Upper lobe of left lung (tissue), 4 donors: ENCODE results near the gene HOXA6.
A peak's percentile ranks its signal among the peaks of the same experiment; 100 is the strongest.

Source experiments
- POLR2AphosphoS5 ChIP-seq, 2 donors: sonication (generic); formaldehyde crosslinking; IDR thresholded peaks; one replicate each; pipeline ENCODE4 v1.5.1; 2017; ENCODE audit warnings: antibody characterized with exemption in 2 of 2
- TF ChIP-seq, protein P1 (sequence below), 6 experiments: fragments of 450-650 bp in 4 of 6; fragments of 200-600 bp in 2 of 6; sonication (generic) in 2 of 6; IDR thresholded peaks; one replicate each; pipeline ENCODE4 v1.5.1; 2016 to 2019; ENCODE audit warnings: antibody characterized with exemption in 6 of 6

DNA sequence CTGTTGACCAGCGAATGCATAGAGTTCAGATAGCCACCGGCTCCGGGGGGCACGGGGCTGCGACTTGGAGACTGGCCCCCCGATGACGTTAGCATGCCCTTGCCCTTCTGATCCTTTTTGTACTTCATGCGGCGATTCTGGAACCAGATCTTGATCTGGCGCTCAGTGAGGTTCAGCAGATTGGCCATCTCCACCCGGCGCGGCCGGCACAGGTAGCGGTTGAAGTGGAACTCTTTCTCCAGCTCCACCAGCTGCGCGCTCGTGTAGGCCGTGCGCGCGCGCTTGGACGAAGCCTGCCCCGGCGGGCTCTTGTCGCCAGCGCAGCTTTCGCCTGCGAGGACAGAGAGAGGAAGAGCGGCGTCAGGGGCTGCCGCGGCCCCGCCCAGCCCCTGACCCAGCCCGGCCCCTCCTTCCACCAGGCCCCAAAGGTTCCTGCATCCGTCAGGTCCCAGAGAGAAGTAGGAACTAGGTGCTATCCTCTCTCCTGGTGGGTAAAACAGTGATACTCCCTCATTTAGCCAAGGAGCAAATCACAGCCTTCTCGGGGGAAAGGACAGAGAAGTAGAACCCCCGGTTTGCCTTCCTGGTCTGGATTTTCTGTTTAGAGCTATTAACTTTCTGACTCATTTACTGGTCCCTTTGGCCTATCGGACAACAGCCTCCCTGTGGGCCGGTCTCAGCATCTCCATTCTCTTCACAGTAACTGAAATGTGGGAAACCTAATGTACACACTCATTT, 39.0 kb downstream of the HOXA6 start:
- TF ChIP-seq, protein P1, sequence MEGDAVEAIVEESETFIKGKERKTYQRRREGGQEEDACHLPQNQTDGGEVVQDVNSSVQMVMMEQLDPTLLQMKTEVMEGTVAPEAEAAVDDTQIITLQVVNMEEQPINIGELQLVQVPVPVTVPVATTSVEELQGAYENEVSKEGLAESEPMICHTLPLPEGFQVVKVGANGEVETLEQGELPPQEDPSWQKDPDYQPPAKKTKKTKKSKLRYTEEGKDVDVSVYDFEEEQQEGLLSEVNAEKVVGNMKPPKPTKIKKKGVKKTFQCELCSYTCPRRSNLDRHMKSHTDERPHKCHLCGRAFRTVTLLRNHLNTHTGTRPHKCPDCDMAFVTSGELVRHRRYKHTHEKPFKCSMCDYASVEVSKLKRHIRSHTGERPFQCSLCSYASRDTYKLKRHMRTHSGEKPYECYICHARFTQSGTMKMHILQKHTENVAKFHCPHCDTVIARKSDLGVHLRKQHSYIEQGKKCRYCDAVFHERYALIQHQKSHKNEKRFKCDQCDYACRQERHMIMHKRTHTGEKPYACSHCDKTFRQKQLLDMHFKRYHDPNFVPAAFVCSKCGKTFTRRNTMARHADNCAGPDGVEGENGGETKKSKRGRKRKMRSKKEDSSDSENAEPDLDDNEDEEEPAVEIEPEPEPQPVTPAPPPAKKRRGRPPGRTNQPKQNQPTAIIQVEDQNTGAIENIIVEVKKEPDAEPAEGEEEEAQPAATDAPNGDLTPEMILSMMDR (IDR thresholded peaks at IDR 0.05), result peak in 3 of 6 experiments; percentile 14 to 40 (median 33)
- TF ChIP-seq POLR2AphosphoS5 (IDR thresholded peaks at IDR 0.05), result peak; percentile 42 to 80
